GM10266 (cell line): ENCODE measurements around the gene PROB1.

Experiments used
- DNase-seq: peaks from one replicate; pipeline ENCODE4 v3.0.0; 2012; ENCODE audit errors: extremely low spot score
- TF ChIP-seq, protein P1 (sequence below): IDR thresholded peaks from 2 replicates; pipeline ENCODE4 v1.5.1; 2012; ENCODE audit warnings: mild to moderate bottlenecking, low read depth; ENCODE audit not compliant: control insufficient read depth, insufficient read depth; ENCODE audit errors: missing control alignments

The PROB1 gene

DNA sequence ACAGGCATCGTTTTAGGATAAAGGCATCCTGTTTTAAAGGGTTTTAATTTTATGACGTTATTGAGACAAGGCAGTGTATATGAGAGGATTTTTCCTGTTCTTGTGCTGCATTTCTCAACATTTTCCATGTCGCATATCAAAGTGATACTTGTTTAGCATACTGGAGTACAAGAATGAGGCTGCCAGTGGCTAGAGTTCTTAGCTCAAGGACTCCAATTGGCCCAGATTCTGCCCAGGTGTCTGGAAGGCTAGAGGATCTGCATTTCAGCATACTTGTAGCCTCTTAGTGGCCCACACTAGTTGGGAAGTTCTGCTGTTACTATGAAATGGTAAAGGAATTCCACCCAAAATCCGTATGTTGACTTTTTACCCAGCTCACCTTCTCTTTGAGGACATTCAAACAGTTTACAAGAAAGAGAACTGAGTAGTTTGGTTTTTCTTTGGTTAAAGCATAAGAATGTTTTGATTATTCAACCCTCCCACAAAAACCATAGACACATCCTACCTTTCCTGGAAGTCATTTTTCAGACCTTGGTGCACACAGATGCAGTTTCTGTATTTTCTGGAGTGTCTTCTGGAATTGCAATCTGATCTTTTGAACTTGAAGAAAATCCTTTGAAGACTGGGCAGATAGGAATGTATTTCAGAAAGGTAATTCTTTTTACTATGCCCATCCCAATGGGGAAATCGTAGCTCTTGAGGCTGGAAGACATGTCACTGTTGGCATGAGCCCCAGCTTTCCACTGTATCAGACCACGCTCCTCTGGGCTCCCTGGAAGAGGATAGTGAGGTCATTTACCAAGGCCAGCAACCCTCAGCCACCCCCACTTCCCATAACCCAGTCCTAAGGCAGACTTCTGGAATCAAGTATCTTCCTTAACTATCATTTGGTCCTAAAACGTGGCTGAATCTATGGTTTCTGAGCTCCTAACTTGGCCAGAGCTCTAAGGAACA is 23.1 kb downstream of the PROB1 start:
- DNase-seq: no peak
- TF ChIP-seq, protein P1, sequence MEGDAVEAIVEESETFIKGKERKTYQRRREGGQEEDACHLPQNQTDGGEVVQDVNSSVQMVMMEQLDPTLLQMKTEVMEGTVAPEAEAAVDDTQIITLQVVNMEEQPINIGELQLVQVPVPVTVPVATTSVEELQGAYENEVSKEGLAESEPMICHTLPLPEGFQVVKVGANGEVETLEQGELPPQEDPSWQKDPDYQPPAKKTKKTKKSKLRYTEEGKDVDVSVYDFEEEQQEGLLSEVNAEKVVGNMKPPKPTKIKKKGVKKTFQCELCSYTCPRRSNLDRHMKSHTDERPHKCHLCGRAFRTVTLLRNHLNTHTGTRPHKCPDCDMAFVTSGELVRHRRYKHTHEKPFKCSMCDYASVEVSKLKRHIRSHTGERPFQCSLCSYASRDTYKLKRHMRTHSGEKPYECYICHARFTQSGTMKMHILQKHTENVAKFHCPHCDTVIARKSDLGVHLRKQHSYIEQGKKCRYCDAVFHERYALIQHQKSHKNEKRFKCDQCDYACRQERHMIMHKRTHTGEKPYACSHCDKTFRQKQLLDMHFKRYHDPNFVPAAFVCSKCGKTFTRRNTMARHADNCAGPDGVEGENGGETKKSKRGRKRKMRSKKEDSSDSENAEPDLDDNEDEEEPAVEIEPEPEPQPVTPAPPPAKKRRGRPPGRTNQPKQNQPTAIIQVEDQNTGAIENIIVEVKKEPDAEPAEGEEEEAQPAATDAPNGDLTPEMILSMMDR: no peak

DNA sequence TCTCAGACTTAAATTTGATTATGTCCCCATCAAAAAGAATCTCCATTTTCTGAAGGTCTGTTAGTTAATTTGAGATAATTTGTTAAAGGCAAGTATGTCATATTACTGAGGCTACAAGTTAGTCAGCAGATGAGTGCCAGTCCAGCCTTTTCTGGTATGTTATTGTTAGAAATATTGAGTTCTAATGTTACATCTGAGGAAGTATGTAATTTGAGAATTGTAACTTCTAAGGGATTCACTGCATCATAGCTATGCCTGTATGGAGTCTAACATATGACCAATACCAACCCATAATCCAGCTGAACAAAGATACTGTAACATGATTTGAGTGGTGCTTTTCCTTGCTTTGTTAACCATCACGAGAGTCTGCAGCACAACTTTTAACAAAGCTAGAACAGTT is 25.7 kb downstream of the PROB1 start:
- no peak for DNase-seq
- TF ChIP-seq, protein P1: no peak

GRCh38 chr5:139368613-139369012 is 26.3 kb downstream of the PROB1 start:
- TF ChIP-seq, protein P1: no peak
- DNase-seq: no peak

DNA sequence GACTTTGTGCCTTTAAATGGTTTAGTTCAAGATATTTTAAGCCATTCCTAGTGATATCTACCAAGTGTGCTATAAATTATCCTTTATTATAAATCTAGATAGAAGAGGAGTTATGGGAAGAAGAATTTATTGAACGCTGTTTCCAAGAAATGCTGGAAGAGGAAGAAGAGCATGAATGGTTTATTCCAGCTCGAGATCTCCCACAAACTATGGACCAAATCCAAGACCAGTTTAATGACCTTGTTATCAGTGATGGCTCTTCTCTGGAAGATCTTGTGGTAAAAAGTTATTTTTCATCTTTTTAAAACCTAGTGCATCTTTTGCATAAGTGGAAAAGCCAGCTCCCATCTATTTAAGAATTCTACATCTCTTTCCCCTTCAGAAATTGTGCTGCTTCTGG is 30.4 kb downstream of the PROB1 start:
- DNase-seq: no peak
- TF ChIP-seq, protein P1: no peak

DNA sequence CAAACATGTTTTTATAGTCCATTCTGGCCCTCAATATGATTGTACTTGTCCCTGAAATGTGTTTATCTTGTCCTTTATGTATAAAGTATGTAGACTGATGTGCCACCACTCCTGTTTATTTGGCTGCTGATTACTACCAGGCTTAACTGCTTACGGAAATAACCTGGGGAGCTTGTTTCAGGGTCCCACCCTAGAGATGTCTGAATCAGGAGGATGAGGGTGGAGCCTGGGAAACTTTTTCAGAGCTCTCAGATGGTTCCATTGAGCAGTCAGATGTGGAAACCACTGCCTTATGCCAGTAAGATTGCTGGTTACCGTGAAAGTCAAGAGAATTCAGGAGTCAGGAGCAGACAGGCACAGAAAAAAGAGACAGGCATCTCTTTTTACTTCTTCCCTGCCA is 31.0 kb downstream of the PROB1 start:
- TF ChIP-seq, protein P1: no peak
- no peak for DNase-seq

GRCh38 chr5:139361835-139362429 is 33.0 kb downstream of the PROB1 start:
- TF ChIP-seq, protein P1: no peak
- no peak for DNase-seq

GRCh38 chr5:139360384-139360783 is 34.5 kb downstream of the PROB1 start:
- no peak for DNase-seq
- TF ChIP-seq, protein P1: no peak
